HG03354 (cell line): ENCODE data around the gene ZBTB16.

ENCODE experiments used
- ATAC-seq: cut with Tn5 transposase; IDR thresholded peaks from one replicate; pipeline ENCODE4 v1.9.1; 2021; ENCODE audit warnings: mild to moderate bottlenecking; ENCODE audit not compliant: unreplicated experiment, poor library complexity, severe bottlenecking

Gene ZBTB16

GRCh38 chr11:114192841-114193389 lies 133.4 kb downstream of the ZBTB16 start:
- ATAC-seq: no peak

- ATAC-seq: no peak
These were observed 134.5 kb downstream of the ZBTB16 start for GRCh38 chr11:114193730-114194679.

GRCh38 chr11:114194702-114195101 lies 135.2 kb downstream of the ZBTB16 start:
- ATAC-seq: no peak

GRCh38 chr11:114195151-114195550 lies 135.6 kb downstream of the ZBTB16 start:
- ATAC-seq: no peak

GRCh38 chr11:114195981-114196731 lies 136.6 kb downstream of the ZBTB16 start:
- no peak for ATAC-seq

- no peak for ATAC-seq
These were observed 137.6 kb downstream of the ZBTB16 start for GRCh38 chr11:114196997-114197703.

GRCh38 chr11:114197799-114198500 lies 138.4 kb downstream of the ZBTB16 start:
- no peak for ATAC-seq

GRCh38 chr11:114199051-114199450 lies 139.5 kb downstream of the ZBTB16 start:
- no peak for ATAC-seq

GRCh38 chr11:114200351-114201133 lies 141.0 kb downstream of the ZBTB16 start:
- no peak for ATAC-seq

- ATAC-seq: no peak
These were observed 141.7 kb downstream of the ZBTB16 start for GRCh38 chr11:114201219-114201618.

- no peak for ATAC-seq
These were observed 142.6 kb downstream of the ZBTB16 start for GRCh38 chr11:114202011-114202609.

- ATAC-seq: no peak
These were observed 147.6 kb downstream of the ZBTB16 start for GRCh38 chr11:114207096-114207495.

GRCh38 chr11:114208377-114208776 lies 148.9 kb downstream of the ZBTB16 start:
- ATAC-seq: no peak

- no peak for ATAC-seq
These were observed 149.8 kb downstream of the ZBTB16 start for GRCh38 chr11:114209343-114209742.

- no peak for ATAC-seq
These were observed 150.4 kb downstream of the ZBTB16 start for GRCh38 chr11:114209904-114210303.

- no peak for ATAC-seq
These were observed 152.1 kb downstream of the ZBTB16 start for GRCh38 chr11:114211444-114212121.

- ATAC-seq: no peak
These were observed 154.1 kb downstream of the ZBTB16 start for GRCh38 chr11:114213622-114214021.

GRCh38 chr11:114215428-114215827 lies 155.9 kb downstream of the ZBTB16 start:
- no peak for ATAC-seq
